Measurements from ENCODE around the gene PRKCQ.

DNA sequence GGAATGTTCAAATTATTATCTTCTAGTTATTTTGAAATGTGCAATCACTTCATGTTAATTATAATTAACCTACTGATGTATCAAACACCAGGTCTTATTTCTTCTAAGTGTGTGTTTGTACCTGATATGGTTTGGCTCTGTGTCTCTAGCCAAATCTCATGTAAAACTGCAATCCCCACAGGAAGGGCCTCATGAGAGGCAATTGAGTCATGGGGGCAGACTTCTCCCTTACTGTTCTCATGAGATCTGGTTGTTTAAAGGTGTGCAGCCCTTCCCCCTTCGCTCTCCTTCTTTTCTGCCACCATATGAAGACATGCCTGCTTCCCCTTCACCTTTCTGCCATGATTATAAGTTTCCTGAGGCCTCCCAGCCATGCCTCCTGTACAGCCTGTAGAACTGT is 18.6 kb upstream of the PRKCQ start:
- TF ChIP-seq, protein P1, sequence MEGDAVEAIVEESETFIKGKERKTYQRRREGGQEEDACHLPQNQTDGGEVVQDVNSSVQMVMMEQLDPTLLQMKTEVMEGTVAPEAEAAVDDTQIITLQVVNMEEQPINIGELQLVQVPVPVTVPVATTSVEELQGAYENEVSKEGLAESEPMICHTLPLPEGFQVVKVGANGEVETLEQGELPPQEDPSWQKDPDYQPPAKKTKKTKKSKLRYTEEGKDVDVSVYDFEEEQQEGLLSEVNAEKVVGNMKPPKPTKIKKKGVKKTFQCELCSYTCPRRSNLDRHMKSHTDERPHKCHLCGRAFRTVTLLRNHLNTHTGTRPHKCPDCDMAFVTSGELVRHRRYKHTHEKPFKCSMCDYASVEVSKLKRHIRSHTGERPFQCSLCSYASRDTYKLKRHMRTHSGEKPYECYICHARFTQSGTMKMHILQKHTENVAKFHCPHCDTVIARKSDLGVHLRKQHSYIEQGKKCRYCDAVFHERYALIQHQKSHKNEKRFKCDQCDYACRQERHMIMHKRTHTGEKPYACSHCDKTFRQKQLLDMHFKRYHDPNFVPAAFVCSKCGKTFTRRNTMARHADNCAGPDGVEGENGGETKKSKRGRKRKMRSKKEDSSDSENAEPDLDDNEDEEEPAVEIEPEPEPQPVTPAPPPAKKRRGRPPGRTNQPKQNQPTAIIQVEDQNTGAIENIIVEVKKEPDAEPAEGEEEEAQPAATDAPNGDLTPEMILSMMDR (IDR thresholded peaks at IDR 0.05): no peak
- TF ChIP-seq POLR2A (IDR thresholded peaks at IDR 0.05): no peak
